CD4-positive, alpha-beta T cell treated with Interferon alpha-2 for 1 hour (primary cell): ENCODE data around the gene RYR1.
"Not testable (repeated sequence)": the region's sequence is repeated elsewhere in the genome, so short reads cannot be mapped to it uniquely, and the experiment has no call there.

Source experiments
- DNase-seq, 2 donors: peaks; one replicate each; pipeline ENCODE4 v3.0.0-alpha.2; 2020 to 2022

RYR1 gene

GRCh38 chr19:38626401-38626800, 192.9 kb downstream of the RYR1 start:
- DNase-seq: no peak

- no peak for DNase-seq
These were observed 196.1 kb downstream of the RYR1 start for GRCh38 chr19:38629568-38629967.

- not testable (repeated sequence) for DNase-seq
These were observed 197.8 kb downstream of the RYR1 start for GRCh38 chr19:38631301-38631700.

GRCh38 chr19:38631811-38632475, 198.5 kb downstream of the RYR1 start:
- DNase-seq: not testable (repeated sequence)

GRCh38 chr19:38632476-38633213, 199.2 kb downstream of the RYR1 start:
- DNase-seq: no peak

- DNase-seq: peak; percentile 69 to 80
These were observed 201.4 kb downstream of the RYR1 start for GRCh38 chr19:38634757-38635482.

GRCh38 chr19:38635483-38636399, 202.2 kb downstream of the RYR1 start:
- no peak for DNase-seq
